SKM-1 treated with dmso at 0.1 percent for 144 hours (cell line): ENCODE results near the gene TMPO.
"Not testable (repeated sequence)": the region's sequence is repeated elsewhere in the genome, so short reads cannot be mapped to it uniquely, and the experiment has no call there.

ENCODE experiments used
- DNase-seq: peaks from one replicate; lab custom pipeline; 2025; ENCODE audit not compliant: unreplicated experiment; lab: John Stamatoyannopoulos, UW

The TMPO gene

DNA sequence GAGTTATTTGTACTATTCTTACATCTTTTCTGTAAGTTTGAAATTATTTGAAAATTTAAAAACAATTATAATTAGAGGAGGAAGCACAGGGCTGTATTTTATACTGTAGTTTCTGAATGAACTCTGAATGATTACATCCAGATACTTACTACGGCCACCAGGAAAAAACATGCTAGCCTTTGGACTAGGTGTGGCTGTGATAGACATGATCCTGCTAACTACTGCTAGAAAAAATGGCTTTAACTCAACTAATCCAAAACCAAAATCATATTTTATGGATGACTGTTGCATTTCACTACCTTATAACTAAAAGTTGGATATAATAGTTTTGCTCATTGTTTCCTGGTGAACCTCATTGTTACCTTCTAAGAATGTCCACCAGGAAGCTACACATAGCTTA, 63.0 kb downstream of the TMPO start:
- no peak for DNase-seq

DNA sequence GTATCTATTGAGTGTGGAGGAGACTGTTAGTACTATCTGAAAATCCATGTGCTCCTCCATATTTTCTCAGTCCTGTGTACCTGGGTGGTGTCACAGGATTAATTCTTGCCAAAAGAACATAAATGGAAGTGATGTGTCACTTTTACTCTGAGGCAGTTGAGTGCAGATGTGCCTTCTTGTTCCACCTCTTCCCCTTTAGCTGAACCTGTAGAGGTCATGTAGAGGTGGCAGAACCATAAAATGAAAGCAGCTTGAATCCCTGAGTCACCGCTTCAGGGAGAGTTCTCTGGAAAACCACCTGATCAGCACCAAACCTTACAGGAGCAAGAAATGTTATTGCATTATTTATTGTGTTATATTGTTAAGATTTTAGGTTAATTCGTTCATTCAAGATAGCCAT, 63.4 kb downstream of the TMPO start:
- DNase-seq, result peak; percentile 8

DNA sequence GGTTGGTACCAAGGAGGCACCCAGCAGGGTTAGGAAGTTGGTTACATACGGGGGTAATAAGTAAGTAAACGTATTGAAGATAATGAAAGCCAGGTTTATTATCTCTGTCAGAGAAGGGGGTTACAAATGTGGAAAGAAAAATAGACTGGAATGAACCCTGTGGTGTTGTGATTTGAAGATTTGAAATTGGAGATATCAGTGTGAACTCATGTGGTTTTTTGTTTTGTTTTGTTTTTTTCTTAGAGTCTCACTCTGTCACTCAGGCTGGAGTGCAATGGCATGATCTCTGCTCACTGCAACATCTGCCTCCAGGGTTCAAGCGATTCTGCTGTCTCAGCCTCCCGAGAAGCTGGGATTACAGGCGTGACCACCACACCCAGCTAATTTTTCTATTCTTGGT, 64.0 kb downstream of the TMPO start:
- DNase-seq, result no peak

- no peak for DNase-seq
These were observed 64.4 kb downstream of the TMPO start for GRCh38 chr12:98579835-98580234.

GRCh38 chr12:98580695-98581094, 65.3 kb downstream of the TMPO start:
- DNase-seq, result no peak

- no peak for DNase-seq
These were observed 65.7 kb downstream of the TMPO start for GRCh38 chr12:98581101-98581500.

GRCh38 chr12:98582093-98582492, 66.7 kb downstream of the TMPO start:
- DNase-seq, result no peak

DNA sequence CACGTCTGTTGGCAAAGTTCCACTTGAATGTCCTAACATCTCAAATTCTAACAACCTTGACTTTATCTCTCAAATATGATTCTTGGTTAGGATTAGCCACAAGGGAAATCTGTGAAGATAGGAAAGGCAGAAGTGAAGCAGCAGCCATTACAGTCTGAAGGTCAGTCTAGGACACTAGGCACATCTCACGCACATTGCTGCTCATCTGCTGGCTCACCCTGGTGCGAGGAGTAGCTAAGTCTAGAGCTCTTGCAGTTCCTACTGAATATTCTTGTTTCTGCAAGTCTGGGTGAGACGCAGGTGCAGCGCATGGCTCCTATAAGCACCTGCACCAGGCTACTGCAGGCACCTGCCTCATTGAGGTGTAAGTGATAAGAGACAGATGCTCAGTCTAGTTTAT, 71.7 kb downstream of the TMPO start:
- DNase-seq, result peak; percentile 15

DNA sequence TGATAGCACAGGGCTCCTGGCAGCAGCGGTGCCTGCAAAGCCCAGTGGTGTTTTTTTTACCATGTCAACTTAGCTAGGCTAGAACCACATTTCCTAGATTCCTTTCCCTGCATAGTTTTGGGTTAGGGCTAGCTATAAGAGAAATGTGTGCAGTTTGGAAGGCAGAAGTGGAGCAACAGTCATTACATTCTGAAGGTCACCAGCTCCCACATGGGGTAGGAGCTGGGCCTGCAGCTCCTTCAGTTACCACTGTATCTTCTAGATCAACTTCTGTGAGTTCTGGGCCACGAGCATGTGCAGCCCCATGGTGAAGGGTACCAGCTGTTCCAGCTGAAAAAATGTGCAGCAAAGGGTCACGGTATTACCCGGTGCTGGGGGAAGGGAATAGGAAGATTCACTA, 75.8 kb downstream of the TMPO start:
- no peak for DNase-seq

GRCh38 chr12:98592825-98593322, 77.5 kb downstream of the TMPO start:
- DNase-seq, result no peak

GRCh38 chr12:98593351-98594049, 78.1 kb downstream of the TMPO start, which contains the start of gene SLC25A3:
Gene SLC25A3, plus strand, starts transcription at chr12:98593686. Its CDS starts 293 bp downstream, at chr12:98593979.
- peak; percentile 75 for DNase-seq

DNA sequence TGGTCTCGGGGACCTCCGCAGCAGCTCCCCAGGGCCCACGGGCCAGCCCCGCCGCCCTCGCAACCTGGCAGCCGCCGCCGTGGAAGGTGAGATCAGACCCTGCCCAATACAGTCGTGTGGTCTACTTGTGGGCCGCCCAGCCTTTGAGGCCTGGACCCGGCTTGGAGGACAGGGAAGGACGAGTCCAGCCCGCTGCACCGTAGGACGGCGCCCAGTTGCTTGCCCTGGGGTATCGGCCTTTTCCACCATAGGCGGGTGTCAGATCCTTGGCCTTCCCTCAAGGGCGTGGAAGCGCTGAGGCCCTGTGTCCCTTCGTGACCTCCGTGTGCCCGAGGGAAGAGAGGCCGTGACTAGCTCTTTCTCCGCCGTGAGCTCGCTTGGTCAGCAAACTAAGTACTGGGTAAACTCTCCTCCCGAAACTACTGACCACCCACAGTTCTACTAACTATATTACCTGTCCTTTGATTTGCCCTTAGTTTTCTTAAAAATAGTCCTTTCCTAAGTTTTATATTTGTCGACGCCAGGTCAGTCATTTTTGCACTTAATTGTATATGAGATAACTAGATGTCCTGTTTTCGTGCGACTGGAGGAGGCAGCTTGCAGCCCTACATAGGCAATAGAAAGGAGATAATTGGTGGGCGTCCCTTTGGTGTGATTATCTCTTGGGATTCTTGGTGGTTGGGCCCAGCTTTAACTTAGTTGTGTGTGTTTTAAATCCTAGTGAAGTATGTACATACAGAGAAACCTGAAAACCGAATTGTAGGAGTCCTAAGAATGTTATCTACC, 78.9 kb downstream of the TMPO start:
- no peak for DNase-seq

GRCh38 chr12:98595243-98595988, 80.0 kb downstream of the TMPO start:
- no peak for DNase-seq

GRCh38 chr12:98597313-98597712, 81.9 kb downstream of the TMPO start:
- DNase-seq, result not testable (repeated sequence)
